AG04449 (cell line): ENCODE results near the gene ZFPM1.

Experiments used
- CTCF ChIA-PET: fragments of 350-600 bp; formaldehyde crosslinking; extraction: SDS; loops from one replicate; lab custom pipeline; 2021; ENCODE audit warnings: antibody characterized with exemption; lab: Yijun Ruan, JAX
- POLR2A ChIA-PET: fragments of 400-600, 350-600 bp; formaldehyde crosslinking; extraction: SDS; loops from one replicate; lab custom pipeline; 2020; ENCODE audit warnings: antibody characterized with exemption, inconsistent platforms; lab: Yijun Ruan, JAX
- DNase-seq: peaks from one replicate; pipeline ENCODE4 v3.0.0-alpha.2; 2010; ENCODE audit warnings: low read depth, low spot score
- H3K4me3 ChIP-seq: 2 replicates; pipeline ENCODE4 v1.5.1; 2011; ENCODE audit warnings: low read depth, mild to moderate bottlenecking, control low read depth, low read length
- CTCF ChIP-seq: IDR thresholded peaks from one replicate; pipeline ENCODE4 v1.5.1; 2011; ENCODE audit warnings: mild to moderate bottlenecking, moderate library complexity, low read length, control low read depth, inconsistent platforms; ENCODE audit not compliant: insufficient read depth; ENCODE audit errors: missing control alignments

The ZFPM1 gene

GRCh38 chr16:88505405-88506082, 52.5 kb downstream of the ZFPM1 start:
- POLR2A ChIA-PET = interaction anchor here (0.6 kb wide), 1 partner anchor 712 kb away, joined by 3 read pairs; no protein-coding TSS in a partner anchor
- TF ChIP-seq CTCF = peak; percentile 38

GRCh38 chr16:88506723-88507122, 53.6 kb downstream of the ZFPM1 start:
- no peak for TF ChIP-seq CTCF
- no peak overlapping the region for H3K4me3 ChIP-seq
- no peak for DNase-seq
- ChIA-PET POLR2A (no interaction called here), CTCF (no interaction called here)

More at GRCh38 chr16:88505405-88506082, 52.5 kb downstream of the ZFPM1 start:
- DNase-seq = no peak
- H3K4me3 ChIP-seq = no peak overlapping the region
- CTCF ChIA-PET = no interaction called here

- no peak for DNase-seq
- TF ChIP-seq CTCF = no peak
- ChIA-PET CTCF (interaction anchor here (0.6 kb wide), 1 partner anchor 522 kb away, joined by 3 read pairs; no protein-coding TSS in a partner anchor), POLR2A (no interaction called here)
- H3K4me3 ChIP-seq = no peak overlapping the region
Observed at GRCh38 chr16:88507231-88507743, 54.2 kb downstream of the ZFPM1 start.

- ChIA-PET POLR2A (no interaction called here), CTCF (interaction anchor here (0.6 kb wide), 1 partner anchor 602 kb away, joined by 3 read pairs; no protein-coding TSS in a partner anchor)
- no peak overlapping the region for H3K4me3 ChIP-seq
- TF ChIP-seq CTCF = no peak
- DNase-seq = no peak
Observed at GRCh38 chr16:88508376-88508867, 55.3 kb downstream of the ZFPM1 start.

- CTCF ChIA-PET = interaction anchor here (0.6 kb wide), 1 partner anchor 602 kb away, joined by 3 read pairs; no protein-coding TSS in a partner anchor
- POLR2A ChIA-PET = no interaction called here
- no peak for TF ChIP-seq CTCF
- DNase-seq = no peak
- no peak overlapping the region for H3K4me3 ChIP-seq
Observed at GRCh38 chr16:88508868-88509748, 56.0 kb downstream of the ZFPM1 start.
